ENCODE data around the gene RPL37A.

Gene RPL37A

GRCh38 chr2:216491793-216492596 is 6.6 kb upstream of the RPL37A start:
- no peak for DNase-seq

- no peak for DNase-seq
Measured at GRCh38 chr2:216492597-216493333, 5.9 kb upstream of the RPL37A start.

- no peak for DNase-seq
Measured at GRCh38 chr2:216493334-216493685, 5.3 kb upstream of the RPL37A start.

- DNase-seq: no peak
Measured at GRCh38 chr2:216495656-216496055, 3.0 kb upstream of the RPL37A start.

- DNase-seq: no peak
Measured at GRCh38 chr2:216497382-216498069, 1.1 kb upstream of the RPL37A start.

- DNase-seq: no peak
Measured at GRCh38 chr2:216498070-216498378, 620 bp upstream of the RPL37A start.

GRCh38 chr2:216499641-216500218 is 1.1 kb downstream of the RPL37A start:
- no peak for DNase-seq

- DNase-seq: no peak
Measured at GRCh38 chr2:216500572-216500971, 1.9 kb downstream of the RPL37A start.

GRCh38 chr2:216501854-216502253 is 3.2 kb downstream of the RPL37A start:
- no peak for DNase-seq

- DNase-seq: no peak
Measured at GRCh38 chr2:216502381-216503158, 3.9 kb downstream of the RPL37A start.

- no peak for DNase-seq
Measured at GRCh38 chr2:216503159-216503629, 4.5 kb downstream of the RPL37A start.

GRCh38 chr2:216503697-216504375 is 5.2 kb downstream of the RPL37A start:
- DNase-seq: no peak

GRCh38 chr2:216504376-216504762 is 5.7 kb downstream of the RPL37A start:
- no peak for DNase-seq

GRCh38 chr2:216505133-216506106 is 6.8 kb downstream of the RPL37A start:
- no peak for DNase-seq

GRCh38 chr2:216507220-216508160 is 8.8 kb downstream of the RPL37A start:
- DNase-seq: no peak

- DNase-seq: no peak
Measured at GRCh38 chr2:216508229-216508628, 9.6 kb downstream of the RPL37A start.

- DNase-seq: no peak
Measured at GRCh38 chr2:216516730-216517350, 18.2 kb downstream of the RPL37A start.

GRCh38 chr2:216517447-216518225 is 19.0 kb downstream of the RPL37A start:
- no peak for DNase-seq
